ENCODE measurements around the gene PPP2R2B. TPM values are rescaled to one million over a fixed set of nuclear protein-coding genes. Genes with fewer than 3 reads are reported as not detected.

The PPP2R2B gene
- polyA plus RNA-seq, 1 experiment, result 0.58 TPM

- H3K27me3 ChIP-seq (ENCODE audit: control insufficient read depth, insufficient read depth, low read length), result no peaks in the 10 kb centered on the region
- ChIA-PET POLR2A (no interaction called here), CTCF (interaction anchor here (1.0 kb wide), 1 partner anchor 21 kb away, joined by 3 read pairs; no protein-coding TSS in a partner anchor)
- H3K4me3 ChIP-seq (ENCODE audit: low read depth, low read length), result no peak overlapping the region
- no peak for TF ChIP-seq CTCF (IDR thresholded peaks at IDR 0.05; ENCODE audit: insufficient read depth, low read depth, low read length)
- H3K36me3 ChIP-seq (ENCODE audit: control insufficient read depth, insufficient read depth, low read length), result no peaks in the 10 kb centered on the region
- DNase-seq (ENCODE audit: low read depth), result no peak
Measured at GRCh38 chr5:146753641-146754040, 124.9 kb downstream of the PPP2R2B start.

- DNase-seq (ENCODE audit: low read depth), result no peak
- no peak for TF ChIP-seq CTCF (IDR thresholded peaks at IDR 0.05; ENCODE audit: insufficient read depth, low read depth, low read length)
- ChIA-PET CTCF (no interaction called here), POLR2A (no interaction called here)
- Histone ChIP-seq H3K4me3 (ENCODE audit: low read depth, low read length) (no peak overlapping the region), H3K27me3 (ENCODE audit: control insufficient read depth, insufficient read depth, low read length) (no peaks in the 10 kb centered on the region), H3K36me3 (ENCODE audit: control insufficient read depth, insufficient read depth, low read length) (no peaks in the 10 kb centered on the region)
Measured at GRCh38 chr5:146751781-146752401, 126.7 kb downstream of the PPP2R2B start.

DNA sequence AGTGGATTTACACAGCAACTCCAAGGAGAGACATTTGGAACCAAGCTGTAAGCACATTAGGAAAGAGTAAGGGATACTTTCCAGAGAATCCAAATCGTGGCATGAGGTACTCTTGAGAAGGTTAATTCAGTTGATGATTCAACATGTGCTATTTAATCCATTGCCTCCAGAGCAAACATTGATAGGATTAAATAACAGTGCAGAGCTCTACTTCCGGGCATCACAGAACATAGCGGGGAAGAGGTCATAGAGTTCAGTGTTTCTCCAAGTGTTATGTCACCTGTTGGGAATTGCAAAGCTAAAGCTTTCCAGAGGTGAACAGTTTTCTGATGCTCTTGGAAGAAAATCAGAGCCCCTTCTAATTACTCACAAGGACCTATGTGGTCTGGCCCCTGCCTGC, 127.5 kb downstream of the PPP2R2B start:
- POLR2A ChIA-PET, result no interaction called here
- CTCF ChIA-PET, result no interaction called here
- DNase-seq (ENCODE audit: low read depth), result no peak
- TF ChIP-seq CTCF (IDR thresholded peaks at IDR 0.05; ENCODE audit: insufficient read depth, low read depth, low read length), result no peak
- H3K4me3 ChIP-seq (ENCODE audit: low read depth, low read length), result no peak overlapping the region
- no peaks in the 10 kb centered on the region for H3K36me3 ChIP-seq (ENCODE audit: control insufficient read depth, insufficient read depth, low read length)
- no peaks in the 10 kb centered on the region for H3K27me3 ChIP-seq (ENCODE audit: control insufficient read depth, insufficient read depth, low read length)

DNA sequence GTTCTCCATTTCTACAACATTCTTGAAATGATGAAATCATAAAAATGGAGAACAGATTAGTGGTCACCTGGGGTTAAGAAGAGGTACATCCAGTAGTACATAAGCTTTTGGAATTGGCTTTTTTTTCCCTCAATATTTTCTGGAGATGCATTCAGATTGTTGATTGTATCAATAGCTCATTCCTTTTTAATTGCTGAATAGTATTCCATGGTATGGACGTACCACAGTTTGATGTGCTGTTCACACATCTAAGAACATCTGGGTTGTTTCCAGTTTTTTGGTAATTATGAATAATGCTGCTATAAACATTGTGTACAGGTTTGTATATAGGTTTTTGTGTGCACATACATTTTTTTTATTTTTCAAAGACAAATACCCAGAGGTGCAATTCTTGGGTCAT, 130.0 kb downstream of the PPP2R2B start:
- no peak for TF ChIP-seq CTCF (IDR thresholded peaks at IDR 0.05; ENCODE audit: insufficient read depth, low read depth, low read length)
- ChIA-PET CTCF (no interaction called here), POLR2A (no interaction called here)
- DNase-seq (ENCODE audit: low read depth), result no peak
- no peaks in the 10 kb centered on the region for H3K36me3 ChIP-seq (ENCODE audit: control insufficient read depth, insufficient read depth, low read length)
- H3K4me3 ChIP-seq (ENCODE audit: low read depth, low read length), result no peak overlapping the region
- H3K27me3 ChIP-seq (ENCODE audit: control insufficient read depth, insufficient read depth, low read length), result no peaks in the 10 kb centered on the region

DNA sequence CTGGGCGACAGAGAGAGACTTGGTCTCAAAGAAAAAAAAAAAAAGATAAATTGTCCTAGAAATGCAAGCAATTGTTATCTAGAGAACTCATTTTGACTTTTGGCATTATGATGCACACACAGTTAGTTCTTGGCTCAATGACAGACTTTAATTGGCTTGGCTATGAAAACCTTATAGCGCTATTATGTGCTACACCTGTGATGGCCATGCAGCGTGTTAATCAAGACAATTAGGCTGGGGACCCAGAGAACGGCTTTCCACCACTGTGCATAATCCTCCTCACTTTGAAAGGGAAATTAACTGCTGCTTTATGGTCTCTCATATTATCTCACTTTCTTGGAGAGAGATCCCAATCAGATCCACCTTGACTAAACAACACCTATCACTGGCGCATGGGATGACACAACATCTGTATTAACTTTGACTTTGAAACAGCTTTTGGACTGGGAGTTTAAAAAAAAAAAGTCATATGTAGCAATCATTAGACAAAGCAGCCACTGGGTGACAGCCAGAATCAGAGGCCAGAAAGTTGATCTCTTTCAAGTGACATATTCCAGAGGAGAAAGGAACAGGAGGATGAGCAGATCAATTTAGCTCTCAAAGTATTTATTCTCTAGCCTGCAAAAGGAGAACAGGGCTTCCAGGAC, 132.5 kb downstream of the PPP2R2B start:
- Histone ChIP-seq H3K27me3 (ENCODE audit: control insufficient read depth, insufficient read depth, low read length) (no peaks in the 10 kb centered on the region), H3K4me3 (ENCODE audit: low read depth, low read length) (no peak overlapping the region), H3K36me3 (ENCODE audit: control insufficient read depth, insufficient read depth, low read length) (no peaks in the 10 kb centered on the region)
- ChIA-PET POLR2A (no interaction called here), CTCF (no interaction called here)
- no peak for DNase-seq (ENCODE audit: low read depth)
- TF ChIP-seq CTCF (IDR thresholded peaks at IDR 0.05; ENCODE audit: insufficient read depth, low read depth, low read length), result no peak
